Endothelial cell of umbilical vein (primary cell): ENCODE data around the gene PSMB9. TPM values are rescaled to one million over a fixed set of nuclear protein-coding genes. Genes with fewer than 3 reads are reported as not detected.

ENCODE experiments used
- BruUV-seq: library from RNA; stranded (reverse); fragments of 400-500 nt; replicated peaks from 2 replicates; lab custom pipeline; 2021; lab: Mats Ljungman, UMichigan
- CTCF ChIA-PET: fragments of 300-600, 350-600 bp; sonication (Branson Sonifier 250); formaldehyde crosslinking; loops from one replicate; lab custom pipeline; 2021; ENCODE audit warnings: antibody characterized with exemption, inconsistent platforms; lab: Charles Lee
- POLR2A ChIA-PET: fragments of 300-600, 350-600 bp; sonication (Branson Sonifier 250); formaldehyde crosslinking; loops from one replicate; lab custom pipeline; 2021; ENCODE audit warnings: antibody characterized with exemption, inconsistent platforms; lab: Charles Lee
- DNase-seq: peaks from one replicate; pipeline ENCODE4 v3.0.0-alpha.2; 2011; ENCODE audit warnings: low read depth, low spot score
- FAIRE-seq: peaks from 2 replicates; lab custom pipeline; 2011; peaks lifted over from hg19 to GRCh38; lab: Jason Lieb, UNC
- H2AFZ ChIP-seq: 2 replicates; pipeline ENCODE4 v1.6.0; 2012; ENCODE audit warnings: low read depth, low read length, control low read depth, inconsistent platforms
- H3K27ac ChIP-seq: 2 replicates; pipeline ENCODE4 v1.5.1; 2011; ENCODE audit warnings: low read depth, mild to moderate bottlenecking, control low read depth, low read length, moderate library complexity; ENCODE audit not compliant: insufficient read depth
- H3K27me3 ChIP-seq, 2 experiments: 2 replicates each; pipeline versions ENCODE4 v1.6.0 to v1.6.1; 2011; ENCODE audit warnings: low read length in 2 of 2, mixed read lengths in 1 of 2; ENCODE audit not compliant: control insufficient read depth in 2 of 2, insufficient read depth in 2 of 2
- H3K36me3 ChIP-seq, 2 experiments: 2 replicates in 1 of 2; 3 replicates in 1 of 2; pipeline ENCODE4 v1.5.1; 2011; ENCODE audit warnings: low read length in 2 of 2, mild to moderate bottlenecking in 1 of 2, moderate library complexity in 1 of 2; ENCODE audit not compliant: control insufficient read depth in 2 of 2, insufficient read depth in 2 of 2; ENCODE audit errors: extremely low read depth in 1 of 2
- H3K4me1 ChIP-seq: 3 replicates; pipeline ENCODE4 v1.5.1; 2011; ENCODE audit warnings: mild to moderate bottlenecking, low read length; ENCODE audit not compliant: control insufficient read depth, insufficient read depth; ENCODE audit errors: extremely low read depth
- H3K4me2 ChIP-seq: 2 replicates; pipeline ENCODE4 v1.6.1; 2011; ENCODE audit warnings: low read length, control low read depth, mixed read lengths; ENCODE audit not compliant: insufficient read depth
- H3K4me3 ChIP-seq, 3 experiments: fragments of 200-600 bp in 1 of 3; sonication (generic), shearing (Covaris generic) in 1 of 3; replicated peaks in 1 of 3; 2 replicates each; pipeline ENCODE4 v1.5.1; 2011 to 2016; ENCODE audit warnings: control low read depth in 3 of 3, low read length in 3 of 3, mild to moderate bottlenecking in 2 of 3, inconsistent platforms in 1 of 3, low read depth in 1 of 3, moderate library complexity in 1 of 3; ENCODE audit not compliant: insufficient read depth in 1 of 3
- H3K79me2 ChIP-seq: 2 replicates; pipeline ENCODE4 v1.6.0; 2012; ENCODE audit warnings: low read length, inconsistent platforms; ENCODE audit not compliant: control insufficient read depth, insufficient read depth
- H3K9ac ChIP-seq: replicated peaks from 2 replicates; pipeline ENCODE3; 2011; ENCODE audit warnings: low read length, control low read depth; ENCODE audit not compliant: insufficient read depth; ENCODE audit errors: extremely low read depth
- H3K9me1 ChIP-seq: replicated peaks from 3 replicates; pipeline ENCODE4 v1.6.0; 2011; ENCODE audit warnings: mild to moderate bottlenecking, low read length; ENCODE audit not compliant: control insufficient read depth, insufficient read depth; ENCODE audit errors: extremely low read depth
- H3K9me3 ChIP-seq: replicated peaks from 2 replicates; pipeline ENCODE4 v1.5.1; 2012; ENCODE audit warnings: low read length, inconsistent platforms; ENCODE audit not compliant: control insufficient read depth, insufficient read depth
- H4K20me1 ChIP-seq: replicated peaks from 2 replicates; pipeline ENCODE3; 2011; ENCODE audit warnings: mild to moderate bottlenecking, low read length; ENCODE audit not compliant: control insufficient read depth, insufficient read depth; ENCODE audit errors: extremely low read depth
- CTCF ChIP-seq, 2 donors: IDR thresholded peaks; 1 replicate in 1 of 2; 2 replicates in 1 of 2; pipeline ENCODE4 v1.5.1; 2011; ENCODE audit warnings: low read length in 2 of 2, mild to moderate bottlenecking in 2 of 2, moderate library complexity in 2 of 2, control low read depth in 1 of 2, inconsistent platforms in 1 of 2, low read depth in 1 of 2; ENCODE audit not compliant: insufficient read depth in 1 of 2; ENCODE audit errors: extremely low read depth in 1 of 2
- EZH2 ChIP-seq: IDR thresholded peaks from 2 replicates; pipeline ENCODE4 v1.6.1; 2012; ENCODE audit warnings: borderline replicate concordance, low read depth, mild to moderate bottlenecking, moderate library complexity, low read length, inconsistent platforms; ENCODE audit not compliant: severe bottlenecking
- FOS ChIP-seq: IDR thresholded peaks from 2 replicates; pipeline ENCODE4 v1.6.1; 2011; ENCODE audit warnings: mild to moderate bottlenecking, low read length, moderate library complexity, borderline replicate concordance; ENCODE audit not compliant: insufficient read depth
- JUN ChIP-seq: IDR thresholded peaks from 2 replicates; pipeline ENCODE4 v1.6.1; 2011; ENCODE audit warnings: borderline replicate concordance, low read depth; ENCODE audit not compliant: insufficient read length, insufficient read depth
- MAX ChIP-seq: IDR thresholded peaks from 2 replicates; pipeline ENCODE4 v1.6.1; 2011; ENCODE audit not compliant: insufficient read depth, insufficient read length
- MYC ChIP-seq: IDR thresholded peaks from one replicate; pipeline ENCODE4 v1.6.1; 2011; ENCODE audit warnings: mild to moderate bottlenecking, low read depth, low read length
- POLR2A ChIP-seq: IDR thresholded peaks from 2 replicates; pipeline ENCODE4 v1.6.1; 2012; ENCODE audit warnings: low read depth, mild to moderate bottlenecking, control low read depth, low read length
- POLR2AphosphoS5 ChIP-seq: IDR thresholded peaks from 2 replicates; pipeline ENCODE4 v1.6.1; 2012; ENCODE audit warnings: low read depth, mild to moderate bottlenecking, control low read depth, low read length, moderate library complexity; ENCODE audit not compliant: insufficient read depth
- dilution Hi-C: fragments of 300-500 bp; cut with MboI; formaldehyde crosslinking; loops from one replicate; pipeline ENCODE4 v1.15.0; 2019; ENCODE audit warnings: low sequenced_read_pairs; ENCODE audit not compliant: extremely low pct_ligation_motif_present
- intact Hi-C: fragments of 100-400 bp; cut with micrococcal nuclease; formaldehyde crosslinking; loops from one replicate; pipeline ENCODE4 v1.10.0; 2022
- polyA plus RNA-seq, 4 experiments: library from polyadenylated mRNA; depleted of rRNA in 3 of 4; stranded (reverse) in 3 of 4; unstranded in 1 of 4; fragments of >200 nt; gene quantifications; 2 replicates each; pipeline versions ENCODE4 v1.2.1 to v1.2.3, GENCODE V29; 2011 to 2012; ENCODE audit warnings: missing spikeins in 1 of 4
- total RNA-seq: library from RNA; stranded (reverse); gene quantifications from 2 replicates; pipeline ENCODE4 v1.2.3, GENCODE V29; 2021

The PSMB9 gene
- total and polyA plus RNA-seq, 2 donors (not counting 3 experiments of a cell fraction or from before 2014, with no cell fraction given): 6.3 TPM

- no peak overlapping the region for H3K4me3 ChIP-seq
- H3K27me3 ChIP-seq: no peaks in the 10 kb centered on the region
- BruUV-seq: no TSS peak
- peaks cover 7% of the 10 kb centered on the region for H3K4me1 ChIP-seq
- FAIRE-seq (no peak), DNase-seq (no peak)
- H3K9me1 ChIP-seq: no peaks in the 10 kb centered on the region
- no peaks in the 10 kb centered on the region for H3K9me3 ChIP-seq
- peaks cover 9% of the 10 kb centered on the region for H3K79me2 ChIP-seq
- no peak overlapping the region for H3K27ac ChIP-seq
- no peaks in the 10 kb centered on the region for H4K20me1 ChIP-seq
- no peak overlapping the region for H3K9ac ChIP-seq
- peaks cover 3% of the 10 kb centered on the region in 2 experiments for H3K36me3 ChIP-seq
- H2AFZ ChIP-seq: no peak overlapping the region
- intact Hi-C loops (no loop called here), dilution Hi-C loops (no loop called here)
- CTCF ChIA-PET: interaction anchor here (0.6 to 1.2 kb wide), 3 partner anchors 10 to 33 kb away, joined by 3 to 4 read pairs (median 3); no protein-coding TSS in a partner anchor
- POLR2A ChIA-PET: no interaction called here
- no peak for TF ChIP-seq JUN
- no peak for TF ChIP-seq POLR2AphosphoS5
- TF ChIP-seq POLR2A: no peak
- TF ChIP-seq EZH2: no peak
- TF ChIP-seq MYC: no peak
- no peak for TF ChIP-seq CTCF (IDR thresholded peaks at IDR 0.05; ENCODE audit: extremely low read depth in 1 of 2, insufficient read depth in 1 of 2, low read depth in 1 of 2, low read length in 2 of 2)
- no peak for TF ChIP-seq FOS
- TF ChIP-seq MAX: no peak
- H3K4me2 ChIP-seq: no peak overlapping the region
These were observed 18.7 kb upstream of the PSMB9 start for GRCh38 chr6:32835167-32835893.
